A549 (cell line): ENCODE data around the gene TPRG1L.

Experiments
- BCL3 ChIP-seq: fragments of >200 bp; sonication (Bioruptor Twin); formaldehyde crosslinking; IDR thresholded peaks from 3 replicates; pipeline ENCODE4 v1.6.1; 2016
- CEBPB ChIP-seq, 2 experiments: fragments of >200 bp in 1 of 2; sonication (Bioruptor Twin) in 1 of 2; formaldehyde crosslinking in 1 of 2; IDR thresholded peaks; 2 replicates each; pipeline ENCODE4 v1.6.1; 2012 to 2016
- CTCF ChIP-seq: fragments of >200 bp; sonication (Bioruptor Twin); formaldehyde crosslinking; IDR thresholded peaks from 3 replicates; pipeline ENCODE4 v1.5.1; 2016
- EHMT2 ChIP-seq: fragments of 200-600 bp; sonication (generic); IDR thresholded peaks from 2 replicates; pipeline ENCODE4 v1.6.1; 2016; ENCODE audit warnings: antibody characterized with exemption, low read depth, mild to moderate bottlenecking, moderate library complexity
- EP300 ChIP-seq, 2 experiments: fragments of >200 bp; sonication (Bioruptor Twin); formaldehyde crosslinking; IDR thresholded peaks; 2 replicates in 1 of 2; 3 replicates in 1 of 2; pipeline ENCODE4 v1.6.1; 2016 to 2017
- ESRRA ChIP-seq: fragments of 150-350 bp; IDR thresholded peaks from 2 replicates; pipeline ENCODE4 v1.6.1; 2014; ENCODE audit warnings: mild to moderate bottlenecking, low read length, borderline replicate concordance
- POLR2A ChIP-seq: IDR thresholded peaks from 2 replicates; pipeline ENCODE4 v1.6.1; 2012; ENCODE audit warnings: mild to moderate bottlenecking, low read length

GRCh38 chr1:3676581-3677470, 52.0 kb downstream of the TPRG1L start:
- no peak for TF ChIP-seq BCL3
- no peak for TF ChIP-seq CTCF
- TF ChIP-seq EHMT2 = no peak
- TF ChIP-seq ESRRA = no peak
- TF ChIP-seq EP300 (IDR thresholded peaks at IDR 0.05) = no peak
- no peak for TF ChIP-seq CEBPB (IDR thresholded peaks at IDR 0.05)
- TF ChIP-seq POLR2A = no peak
